Measurements from ENCODE around the gene SLX4.
A peak's percentile ranks its signal among the peaks of the same experiment; 100 is the strongest.

Gene SLX4

DNA sequence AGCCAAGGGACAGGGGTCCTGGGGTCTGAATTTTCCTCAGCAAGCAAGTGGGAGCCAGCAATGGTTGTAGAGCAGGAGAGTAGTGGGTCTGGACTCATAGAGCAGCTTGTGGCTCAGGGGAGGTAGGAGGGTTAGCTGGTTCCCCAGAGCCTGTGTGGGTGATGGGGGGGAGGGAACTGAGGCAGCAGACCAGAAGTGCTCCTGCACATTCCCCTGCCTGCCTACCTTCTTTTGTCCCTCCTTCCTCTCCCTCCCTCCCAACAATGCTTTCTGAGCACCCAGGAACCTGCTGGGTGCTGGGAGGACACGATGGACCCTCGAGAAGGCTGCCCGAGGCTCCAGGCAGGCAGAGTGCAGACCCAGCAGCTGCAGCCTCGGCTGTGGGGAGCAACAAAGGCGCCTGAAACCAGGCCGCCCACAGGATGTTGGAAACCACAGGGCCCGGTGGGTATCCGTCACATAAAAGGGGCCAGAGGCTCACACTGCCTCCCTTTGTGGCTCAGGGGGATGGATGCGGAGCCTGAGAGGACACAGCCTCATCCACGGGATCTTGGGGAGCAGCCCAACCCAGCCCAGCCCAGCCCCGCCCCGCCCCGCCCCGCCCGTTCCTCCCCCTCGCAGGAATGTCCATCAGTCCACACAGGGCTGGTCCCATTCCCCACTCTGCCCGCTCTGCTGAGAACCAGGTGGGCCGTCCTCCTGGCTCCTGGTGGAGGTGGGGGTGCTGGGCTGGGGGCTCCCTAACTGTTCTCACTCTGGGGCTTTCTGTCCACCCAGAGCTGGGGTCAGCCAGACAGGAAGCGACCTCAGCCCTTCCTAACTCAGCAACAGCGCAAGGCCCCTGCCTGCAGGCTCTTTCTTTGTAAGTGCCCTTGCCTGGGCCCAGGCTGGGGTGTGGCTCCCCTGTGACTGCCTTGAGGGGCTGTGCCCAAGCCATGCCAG, 32.5 kb downstream of the SLX4 start:
- peak; percentile 24 to 66 for DNase-seq

DNA sequence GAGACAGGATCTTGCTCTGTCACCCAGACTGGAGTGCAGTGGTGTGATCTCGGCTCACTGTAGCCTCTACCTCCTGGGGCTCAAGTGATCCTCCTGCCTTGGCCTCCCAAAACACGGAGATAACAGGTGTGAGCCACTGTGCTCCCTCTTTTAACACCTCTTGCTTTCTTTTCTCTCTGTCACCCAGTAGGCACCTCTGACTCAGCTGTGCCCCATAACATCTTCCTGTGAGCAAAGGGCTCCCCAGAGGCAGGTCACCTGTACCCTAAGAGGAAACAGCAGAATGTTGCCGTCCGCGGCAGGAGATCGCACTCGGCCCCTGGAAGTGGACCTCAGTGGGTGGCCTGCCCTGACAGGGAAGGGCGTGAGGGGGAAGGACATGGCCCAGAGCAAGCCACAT, 33.3 kb downstream of the SLX4 start:
- DNase-seq, result peak in 1 of 2 donors; percentile 58

DNA sequence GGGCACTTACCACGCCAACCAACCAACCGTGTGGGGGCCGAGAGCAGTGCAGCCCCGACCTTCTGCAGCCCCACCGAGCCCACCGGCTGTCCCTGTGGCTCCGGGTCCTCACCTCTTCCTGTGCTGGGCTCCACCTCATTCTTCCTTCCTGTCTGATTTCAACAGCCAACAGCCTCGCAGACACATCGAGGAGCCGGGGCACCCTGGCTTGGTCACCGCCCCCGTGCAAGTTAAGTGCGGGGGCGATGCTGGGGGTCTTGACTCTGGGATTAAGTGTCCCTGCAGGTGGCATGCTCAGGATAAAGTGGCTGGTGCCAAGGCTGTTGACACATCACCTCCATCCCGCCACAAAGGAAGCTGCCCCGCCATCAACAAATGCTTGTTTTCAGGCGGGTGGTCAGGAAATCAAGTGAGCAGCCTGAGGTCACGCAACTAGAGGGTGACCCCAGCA, 34.1 kb downstream of the SLX4 start, which contains the start of gene NLRC3:
NLRC3 (minus strand) TSS at position 102 of the 451 bp plus-strand sequence. CDS start 12,367 bp downstream, outside the sequence.
- DNase-seq, result peak; percentile 22 to 55

DNA sequence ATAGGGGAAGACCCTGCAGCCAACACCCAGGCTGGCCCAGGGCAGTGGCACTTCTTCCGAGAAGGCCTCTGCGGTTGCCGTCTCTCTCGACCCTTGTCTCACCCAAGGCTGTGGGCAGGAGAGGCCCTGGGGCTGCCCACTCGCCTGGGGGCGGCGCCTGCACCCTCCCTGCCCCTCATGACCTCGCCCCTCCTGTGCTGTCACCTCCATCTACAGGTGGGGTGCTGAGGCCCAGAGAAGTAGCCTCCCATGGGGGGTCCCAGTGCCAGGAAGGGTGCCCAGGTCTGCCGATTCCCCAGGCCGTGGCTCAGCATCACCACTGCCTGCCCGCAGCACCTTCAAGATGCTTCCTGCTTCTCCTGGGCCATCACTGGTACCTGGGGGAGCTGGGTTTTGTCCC, 35.2 kb downstream of the SLX4 start:
- peak in 1 of 2 donors; percentile 22 for DNase-seq

DNA sequence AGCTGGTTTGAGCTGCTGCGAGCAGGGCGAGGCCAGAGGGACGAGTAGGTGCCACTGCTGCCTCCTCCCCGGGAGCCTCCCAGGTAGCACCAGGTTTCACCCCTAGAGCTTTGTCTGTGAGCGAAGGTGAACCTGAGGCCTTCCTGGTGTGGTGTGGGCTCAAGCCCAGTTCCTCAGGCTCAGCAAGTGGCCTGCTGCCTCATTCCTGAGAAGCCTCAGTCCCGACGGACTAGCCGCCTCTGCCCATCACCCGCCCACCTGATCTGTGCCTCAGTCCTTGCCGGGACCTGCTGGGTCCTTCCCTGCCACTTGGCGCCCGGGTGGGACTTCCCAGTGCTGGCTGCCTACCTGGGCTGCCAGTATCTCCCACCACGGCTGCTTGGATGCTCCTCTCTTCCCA, 35.9 kb downstream of the SLX4 start:
- DNase-seq, result no peak

DNA sequence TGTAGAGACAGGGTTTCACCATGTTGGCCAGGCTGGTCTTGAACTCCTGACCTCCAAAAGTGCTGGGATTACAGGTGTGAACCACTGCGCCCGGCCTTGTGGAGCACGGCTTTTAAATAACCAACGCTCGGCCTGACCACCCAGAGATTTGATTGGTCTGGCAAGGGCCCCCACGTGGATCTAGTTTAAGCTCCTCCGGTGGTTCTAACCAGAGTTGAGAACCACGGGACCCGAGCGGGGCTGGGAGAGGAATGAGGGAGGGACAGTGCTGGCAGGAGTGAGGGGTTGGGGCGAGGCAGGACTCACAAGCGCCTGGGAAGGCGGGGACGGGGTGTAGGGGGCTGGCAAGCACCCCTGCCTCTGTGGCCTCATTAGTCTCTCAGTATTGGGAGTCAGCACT, 37.2 kb downstream of the SLX4 start:
- DNase-seq, result no peak

DNA sequence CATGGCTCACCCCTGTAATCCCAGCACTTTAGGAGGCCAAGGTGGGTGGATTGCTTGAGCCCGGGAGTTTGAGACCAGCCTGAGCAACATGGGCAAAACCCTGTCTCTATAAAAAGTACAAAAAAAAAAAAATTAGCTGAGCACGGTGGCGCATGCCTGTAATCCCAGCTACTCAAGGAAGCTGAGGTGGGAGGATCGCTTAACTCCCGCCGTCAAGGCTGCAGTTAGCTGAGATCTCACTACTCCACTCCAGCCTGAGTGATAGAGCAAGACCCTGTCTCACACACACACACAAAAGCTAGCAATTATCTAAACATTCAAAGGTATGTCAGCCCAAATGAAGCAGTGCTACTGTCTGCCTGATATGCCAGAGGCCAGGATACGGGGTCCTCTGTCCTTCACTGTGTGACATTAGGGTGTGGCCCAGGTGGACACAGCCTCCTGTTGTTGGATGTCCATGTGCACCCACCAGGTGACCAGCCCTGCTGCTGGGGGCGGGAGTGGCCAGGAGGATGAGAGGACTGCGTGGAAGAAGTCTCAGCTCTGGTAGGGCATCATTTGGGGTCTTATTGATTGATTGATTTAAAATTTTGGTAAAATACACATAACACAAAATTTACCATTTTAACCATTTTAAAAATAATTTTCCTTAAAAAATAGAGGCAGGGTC, 38.1 kb downstream of the SLX4 start:
- no peak for DNase-seq

DNA sequence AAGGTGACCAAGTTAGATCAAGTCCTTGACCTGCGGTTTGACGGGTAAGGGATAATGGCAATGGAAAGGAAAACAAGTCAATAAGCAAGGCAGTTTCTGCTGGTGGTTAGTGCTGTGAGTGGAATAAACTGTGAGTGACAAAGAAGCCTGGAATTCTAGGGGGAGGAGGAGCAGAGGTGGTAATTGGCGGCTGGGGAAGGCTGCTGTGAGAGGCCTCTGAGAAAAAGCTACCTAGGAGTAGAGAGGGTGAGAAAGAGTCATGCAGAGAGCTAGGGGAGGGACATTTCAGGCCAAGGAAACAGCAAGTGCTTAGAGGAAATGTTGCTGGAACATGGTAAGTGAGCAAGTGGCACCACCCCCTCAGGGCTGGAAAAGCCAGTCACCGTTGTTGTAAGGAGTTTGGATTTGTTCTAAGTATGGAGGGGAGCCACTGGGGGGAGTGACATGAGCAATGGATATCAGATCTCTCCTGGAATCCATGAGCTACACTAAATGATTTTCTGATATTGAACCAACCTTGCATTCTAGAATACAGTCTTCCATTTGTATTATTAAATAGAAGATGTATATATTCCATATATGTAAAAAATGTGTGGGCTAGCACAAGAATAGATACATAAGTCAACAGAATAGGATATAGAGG, 40.9 kb downstream of the SLX4 start:
- no peak for DNase-seq

DNA sequence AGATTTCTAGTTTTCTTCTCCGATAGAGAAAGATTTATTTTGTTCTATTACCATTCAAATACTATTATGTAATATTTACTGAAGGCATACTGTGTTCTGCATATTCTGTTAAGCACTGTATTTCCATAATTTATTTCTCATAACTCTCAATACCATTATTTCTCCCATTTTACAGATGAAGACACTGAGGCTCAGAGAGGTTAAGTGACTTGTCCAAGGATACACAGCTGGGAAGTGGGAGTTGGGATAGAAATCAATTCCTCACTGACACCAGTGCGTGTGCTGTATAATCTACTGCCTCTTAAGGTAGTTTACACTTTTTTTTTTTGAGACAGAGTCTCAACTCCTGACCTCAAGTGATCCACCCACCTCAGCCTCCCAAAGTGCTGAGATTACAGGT, 41.6 kb downstream of the SLX4 start:
- no peak for DNase-seq

DNA sequence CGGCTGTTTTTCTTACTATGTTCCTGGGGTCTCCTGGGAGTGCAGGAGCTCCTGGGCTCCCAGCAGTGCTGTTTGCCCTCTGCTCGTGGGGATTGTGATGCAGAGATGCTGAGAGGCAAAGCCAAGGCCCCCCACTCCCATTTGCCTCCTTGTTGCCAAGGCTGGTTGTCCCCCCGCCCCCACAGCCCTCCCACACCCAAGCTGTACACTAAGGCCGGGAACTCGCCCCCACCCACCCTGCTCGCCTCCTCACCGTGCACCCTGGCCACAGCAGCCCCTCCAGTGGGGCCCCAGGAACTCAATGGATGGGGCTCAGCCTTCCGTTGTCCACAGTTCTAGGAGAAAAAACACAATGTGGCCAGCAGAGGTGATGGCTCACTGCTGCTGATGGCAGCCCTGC, 44.4 kb downstream of the SLX4 start:
- no peak for DNase-seq

DNA sequence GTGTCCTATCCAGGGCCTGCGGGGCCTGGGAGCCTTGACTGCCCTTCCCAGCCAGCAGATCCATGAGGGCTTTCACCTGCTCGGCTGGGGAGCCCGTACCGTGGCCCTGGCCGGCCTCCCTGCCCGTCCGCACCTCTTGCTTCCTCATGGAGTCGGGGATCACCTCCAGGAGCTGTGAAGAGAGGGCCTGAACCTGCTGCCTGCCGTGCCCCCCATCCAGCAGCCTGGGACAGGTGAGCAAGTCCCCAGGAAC, 46.6 kb downstream of the SLX4 start:
- DNase-seq, result no peak

DNA sequence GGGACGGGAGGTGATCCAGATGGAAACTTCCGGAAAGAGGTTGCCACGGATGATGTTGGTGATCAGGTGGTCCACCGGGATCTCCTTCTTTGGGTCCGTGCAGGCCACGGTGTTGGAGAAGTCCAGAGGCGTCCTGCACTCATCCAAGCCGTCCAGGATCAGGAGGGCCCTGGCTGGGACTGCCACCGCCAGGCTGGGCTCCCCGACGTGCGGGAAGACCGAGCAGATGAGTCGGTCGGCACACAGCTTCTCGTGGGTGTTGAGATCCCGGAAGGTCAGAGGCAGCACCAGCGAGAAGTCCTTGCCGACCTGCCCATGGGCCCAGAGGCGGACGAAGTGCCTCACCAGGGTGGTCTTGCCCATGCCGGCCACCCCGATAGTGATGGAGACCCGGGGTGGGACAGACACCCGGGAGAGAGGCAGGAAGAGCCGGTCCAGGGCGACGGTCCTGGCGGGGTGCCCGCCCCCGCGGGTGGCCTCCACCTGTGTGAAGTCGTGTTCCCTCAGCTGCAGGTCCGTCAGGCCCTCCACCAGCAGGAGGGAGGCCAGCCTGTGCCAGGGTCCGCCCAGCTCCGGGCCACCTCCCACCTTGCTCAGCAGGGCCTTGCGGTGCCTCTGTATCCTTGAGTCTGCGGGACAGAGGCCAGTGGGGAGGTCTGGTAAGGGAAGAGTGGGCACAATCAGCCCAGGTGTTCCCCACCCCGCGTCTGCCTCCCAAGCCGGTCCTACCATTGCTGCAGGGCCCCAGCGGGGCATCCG, 47.1 kb downstream of the SLX4 start:
- no peak for DNase-seq

DNA sequence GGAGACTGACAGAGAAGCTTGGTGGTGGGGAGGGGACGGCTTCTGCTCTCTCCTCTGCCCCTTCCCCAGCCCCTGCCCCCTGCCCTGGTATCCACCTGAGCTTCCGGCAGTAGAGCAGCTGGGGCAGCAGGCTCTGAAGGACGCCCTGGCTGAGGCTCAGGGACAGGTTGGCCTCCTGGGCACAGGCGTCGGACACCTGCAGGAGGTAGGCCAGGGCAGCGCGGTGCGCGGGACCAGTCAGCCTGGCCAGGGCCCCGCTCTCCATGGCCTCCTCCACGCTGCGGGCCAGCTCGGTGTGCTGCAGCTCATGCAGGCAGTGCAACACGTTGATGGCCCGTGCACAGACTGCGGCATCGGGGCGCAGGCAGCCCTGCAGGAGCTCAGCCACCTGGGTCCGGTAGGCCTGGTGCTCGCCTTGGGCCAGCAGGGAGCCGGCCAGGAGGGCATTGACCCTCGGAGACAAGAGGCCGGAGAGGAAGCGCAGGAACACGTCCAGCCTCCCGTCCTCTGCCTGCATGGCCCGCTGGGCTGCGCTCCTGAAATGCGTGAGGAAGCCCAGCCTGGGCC, 48.4 kb downstream of the SLX4 start:
- no peak for DNase-seq

DNA sequence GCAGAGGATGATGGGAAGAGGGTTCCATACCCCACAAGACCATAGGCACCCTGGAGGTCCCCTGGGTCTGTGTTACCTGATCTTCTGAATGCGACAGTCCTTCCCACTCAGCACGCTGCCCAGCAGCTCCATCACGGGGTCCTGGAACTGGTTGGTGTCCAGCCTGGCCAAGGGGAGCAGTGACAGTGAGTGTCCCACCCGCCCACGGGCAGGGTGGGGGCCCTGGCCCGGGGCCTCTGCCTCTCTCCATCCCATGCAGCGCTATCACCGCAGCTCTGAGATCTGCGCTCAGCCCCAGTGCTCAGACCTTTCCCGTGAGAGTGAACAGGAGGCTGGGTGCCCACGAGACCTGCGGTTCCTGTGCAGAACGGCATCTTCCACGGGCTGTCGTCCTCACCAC, 49.8 kb downstream of the SLX4 start:
- DNase-seq, result no peak

DNA sequence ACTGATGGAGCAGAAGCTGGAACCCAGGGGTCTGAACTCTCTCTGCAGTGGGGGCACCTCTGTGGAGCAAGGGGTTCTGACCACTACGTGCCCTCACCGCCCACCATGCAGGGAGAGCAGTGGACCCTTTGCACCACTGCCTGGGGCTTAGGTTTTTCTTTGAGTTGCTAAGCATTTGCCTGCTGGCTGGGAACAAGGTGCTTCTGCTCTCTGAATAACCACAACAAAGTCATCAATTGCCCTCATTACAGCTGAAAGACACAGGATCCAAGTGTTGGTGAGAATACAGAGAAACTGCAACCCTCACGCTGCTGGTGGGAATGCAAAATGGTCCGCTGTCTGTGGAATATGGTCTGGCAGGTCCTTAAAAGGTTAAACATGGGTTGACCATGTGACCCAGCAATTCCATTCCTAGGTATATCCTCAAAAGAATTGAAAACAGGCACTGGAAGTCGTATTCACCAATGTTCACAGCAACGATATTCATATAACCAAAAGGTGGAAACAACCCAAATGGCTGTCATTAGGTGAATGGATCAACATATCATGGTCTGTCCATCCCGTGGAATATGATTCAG, 57.0 kb downstream of the SLX4 start:
- no peak for DNase-seq

DNA sequence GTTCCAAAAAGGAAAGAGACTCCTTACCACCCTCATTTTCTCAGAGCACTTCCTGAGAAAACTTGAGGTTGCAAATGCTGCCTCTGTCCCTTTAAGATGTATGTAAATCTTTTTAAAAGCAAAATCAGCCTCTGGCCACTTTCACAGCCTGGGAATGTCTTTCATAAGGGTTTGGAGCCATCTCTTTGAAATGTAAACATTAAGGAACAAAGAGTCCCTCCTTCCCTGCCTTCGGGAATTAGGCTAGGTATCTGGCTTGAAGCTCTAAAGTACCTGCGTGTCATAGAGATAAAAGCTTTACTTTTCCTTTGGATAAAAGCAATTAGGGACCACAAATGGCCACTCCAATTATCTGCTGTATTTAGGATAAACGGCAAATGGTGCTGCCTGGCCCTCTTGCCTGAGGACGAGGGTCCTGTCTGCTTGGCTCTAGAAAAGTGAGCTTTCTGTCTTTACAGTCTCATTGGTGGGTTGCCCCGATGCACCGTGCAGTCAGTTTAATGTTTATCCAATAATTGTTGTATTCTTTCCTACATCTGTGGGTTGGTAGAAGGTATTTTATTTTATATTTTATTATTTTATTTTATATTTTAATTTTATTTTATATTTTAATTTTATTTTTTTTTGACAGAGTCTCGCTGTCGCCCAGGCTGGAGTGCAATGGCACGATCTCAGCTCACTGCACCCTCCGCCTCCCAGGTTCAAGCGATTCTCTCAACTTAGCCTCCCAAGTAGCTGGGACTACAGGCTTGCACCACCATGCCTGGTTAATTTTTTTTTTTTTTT, 58.1 kb downstream of the SLX4 start:
- DNase-seq, result no peak

DNA sequence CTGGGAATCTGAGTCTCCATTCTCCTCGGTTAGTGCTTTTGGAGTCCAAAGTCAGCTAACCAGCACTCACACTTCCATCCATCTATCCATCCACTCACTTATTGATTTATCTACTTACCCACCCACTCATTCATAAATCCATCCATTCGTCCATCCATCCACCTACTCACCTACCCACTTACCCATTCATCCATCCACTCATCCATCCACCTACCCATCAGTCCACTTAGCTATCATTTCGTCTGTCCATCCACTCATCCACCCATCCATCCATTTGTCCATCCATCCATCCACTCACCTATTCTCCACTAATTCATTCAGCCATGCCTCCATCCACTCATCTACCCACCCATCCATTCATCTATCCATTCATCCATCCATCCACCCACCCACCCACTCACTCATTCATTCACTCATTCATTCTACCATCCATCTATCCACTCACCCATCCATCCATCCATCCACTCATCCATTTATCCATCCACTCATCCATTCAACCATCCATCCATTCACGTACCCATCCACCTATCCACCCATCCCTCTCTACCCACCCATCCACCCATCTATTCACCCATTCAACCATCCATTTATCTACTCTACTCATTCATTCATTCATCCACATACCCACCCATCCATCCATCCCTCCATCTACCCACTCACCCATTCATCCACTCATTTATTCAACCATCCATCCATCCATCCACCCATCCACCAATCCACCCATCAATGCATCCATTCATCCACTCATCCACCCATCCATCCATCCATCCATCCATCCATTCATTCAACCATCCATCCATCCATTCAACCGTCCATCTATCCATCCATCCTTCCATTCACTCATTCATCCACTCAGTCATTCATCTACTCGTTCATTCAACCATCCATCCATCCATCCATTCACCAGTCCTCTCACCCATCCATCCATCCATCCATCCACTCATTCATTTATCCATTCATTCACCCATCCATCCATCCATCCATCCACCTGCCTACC, 60.3 kb downstream of the SLX4 start:
- no peak for DNase-seq

DNA sequence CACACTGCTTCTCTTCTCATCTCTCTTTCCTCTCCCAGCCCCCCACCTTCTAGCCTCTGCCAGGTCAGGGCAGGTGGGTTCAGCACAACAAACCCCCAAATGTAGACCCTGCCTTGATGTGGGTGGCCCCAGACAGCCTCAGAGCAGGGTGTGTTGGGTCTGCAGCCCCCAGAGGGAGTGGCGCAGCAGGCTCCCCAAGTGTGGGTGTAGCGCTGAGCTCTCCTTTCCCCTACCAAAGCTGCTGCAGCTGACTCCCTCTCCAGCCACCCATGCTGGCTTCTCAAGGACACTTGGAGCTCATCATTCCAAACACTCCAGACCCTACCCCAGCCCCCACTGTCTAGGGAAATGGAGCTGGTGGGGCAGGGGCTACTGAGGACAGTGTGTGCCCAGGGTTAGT, 61.5 kb downstream of the SLX4 start:
- DNase-seq, result no peak

DNA sequence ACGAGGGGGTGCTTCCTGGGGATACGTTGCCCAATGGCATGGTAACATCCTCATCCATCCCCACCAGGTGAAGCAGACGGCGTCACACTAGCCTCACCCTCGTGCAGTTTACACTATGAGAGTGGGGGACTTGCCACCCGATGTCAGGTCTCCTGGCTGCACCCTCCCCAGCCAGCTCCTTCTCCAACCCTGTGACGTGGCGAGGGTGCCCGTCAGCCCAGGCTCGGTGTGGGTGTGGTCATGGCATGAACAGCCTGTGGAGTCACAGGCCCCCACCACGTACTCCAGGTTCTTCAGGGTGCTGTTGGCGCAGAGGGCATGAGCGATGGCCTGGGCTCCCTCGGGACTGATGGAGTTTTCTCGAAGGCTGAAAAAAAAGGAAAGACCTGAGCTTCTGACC, 62.5 kb downstream of the SLX4 start:
- no peak for DNase-seq

DNA sequence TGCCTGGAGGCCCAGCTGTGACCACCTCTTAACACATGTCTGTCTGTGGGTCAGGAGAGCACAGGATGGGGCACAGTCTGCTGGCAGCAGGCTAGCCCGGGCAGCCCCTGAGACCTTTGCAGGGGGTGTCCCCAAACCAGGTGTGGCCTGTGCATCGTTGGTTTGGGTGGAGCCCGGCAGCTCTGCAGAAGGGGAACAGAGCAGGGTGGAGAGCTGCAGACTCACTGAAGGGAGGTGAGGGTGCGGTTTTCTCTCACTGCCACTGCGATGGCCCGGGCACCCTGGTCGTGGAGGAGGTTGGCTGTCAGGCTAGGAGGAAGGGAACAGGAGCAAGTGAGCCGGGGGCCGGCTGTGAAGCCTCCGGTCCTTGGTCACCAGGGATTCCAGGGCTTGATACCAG, 63.0 kb downstream of the SLX4 start:
- peak in 1 of 2 donors; percentile 23 for DNase-seq
